ENCODE results near the gene TRIM46. TPM values are rescaled to one million over a fixed set of nuclear protein-coding genes. Genes with fewer than 3 reads are reported as not detected.

TRIM46 gene
- total and polyA plus RNA-seq, 9 of the 15 experiments (the other 6 are each of a cell fraction or from before 2014, with no cell fraction given): 0.05 to 0.60 (median 0.16) TPM; not detected in 3

DNA sequence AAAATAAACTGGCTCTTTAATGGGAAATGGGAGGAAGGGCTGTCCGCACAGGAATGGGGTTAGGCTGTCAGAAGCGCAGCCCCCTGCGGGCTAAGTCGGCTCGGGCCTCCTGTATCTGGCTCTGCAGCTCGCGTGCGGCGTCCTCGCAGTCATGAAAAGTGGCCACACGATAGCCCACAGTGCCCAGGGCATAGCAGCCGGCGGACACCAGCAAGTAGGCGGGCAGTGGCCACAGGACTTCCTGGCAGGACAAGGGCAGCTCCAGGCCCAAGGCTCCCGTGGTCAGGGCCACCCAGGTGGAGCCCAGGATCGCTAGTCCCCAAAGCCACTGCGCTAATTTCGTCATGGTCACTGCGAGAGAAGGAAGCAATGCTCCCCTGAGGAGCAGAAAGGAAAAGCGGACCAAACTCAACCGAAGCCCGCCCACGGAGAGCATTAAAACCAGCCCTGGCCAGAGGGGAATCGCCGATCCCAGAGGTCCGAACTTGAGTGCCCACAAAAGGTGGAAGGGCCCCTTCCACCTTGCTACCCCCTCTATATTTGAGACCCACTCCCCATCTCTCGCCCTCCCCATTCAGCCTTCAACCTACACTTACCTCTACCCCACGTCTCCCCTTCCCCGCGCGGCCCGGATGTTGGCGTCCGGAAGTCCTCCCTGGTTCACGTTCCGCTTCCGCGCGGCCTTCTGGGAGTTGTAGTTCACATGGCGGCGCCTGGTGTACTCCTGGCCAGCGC lies 33.6 kb upstream of the TRIM46 start, which contains the start of gene DPM3 (continued):
- TF ChIP-seq ZNF764 (CRISPR knock-in tag; IDR thresholded peaks at IDR 0.05; ENCODE audit: low read depth) (no peak), ZNF551 (CRISPR knock-in tag; IDR thresholded peaks at IDR 0.05) (no peak)

DNA sequence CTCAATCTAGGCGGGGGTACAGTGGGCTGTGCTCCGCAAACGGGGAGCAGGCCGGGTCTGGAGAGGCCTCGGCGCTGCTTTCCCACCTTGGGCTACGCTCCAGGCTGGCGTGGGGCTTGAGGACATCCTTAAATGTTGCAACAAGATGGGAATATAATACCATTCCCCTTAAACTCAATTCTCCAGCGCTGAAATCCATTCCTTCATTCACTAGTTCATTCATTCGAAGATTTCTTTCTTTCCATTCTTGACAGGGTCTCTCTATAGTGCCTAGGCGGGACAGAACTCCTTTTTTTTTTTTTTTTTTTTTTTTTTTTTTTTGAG lies 33.1 kb upstream of the TRIM46 start:
- Histone ChIP-seq H3K36me3 (ENCODE audit: control insufficient read depth, insufficient read depth, low read length) (peaks cover 23% of the 10 kb centered on the region), H3K79me2 (ENCODE audit: control insufficient read depth, insufficient read depth, low read length) (peaks cover 43% of the 10 kb centered on the region), H2AFZ (ENCODE audit: low read depth, low read length) (peak overlapping the region; percentile 93), H3K4me1 (replicated peaks in 1 of 2; ENCODE audit: control insufficient read depth in 2 of 2, insufficient read depth in 2 of 2, low read length in 2 of 2) (peaks cover 24 to 44% of the 10 kb centered on the region in 2 experiments), H3K4me2 (ENCODE audit: insufficient read depth, low read length) (peak overlapping the region; percentile 93), H3K9ac (ENCODE audit: insufficient read depth in 1 of 2, low read depth in 2 of 2, low read length in 2 of 2) (peak overlapping the region; percentile 93 to 100), H3K27ac (ENCODE audit: extremely low read depth, low read depth, low read length) (peak overlapping the region; percentile 95), H3K9me1 (ENCODE audit: control insufficient read depth, insufficient read depth, low read length) (no peaks in the 10 kb centered on the region), H3K9me3 (replicated peaks; ENCODE audit: control insufficient read depth, insufficient read depth, low read depth, low read length) (peaks cover 7% of the 10 kb centered on the region; the same call in 1 of the 2 replicates), H3K4me3 (peak overlapping the region; percentile 79), H3K27me3 (ENCODE audit: control insufficient read depth in 2 of 2, insufficient read depth in 2 of 2, low read length in 2 of 2) (no peaks in the 10 kb centered on the region), H4K20me1 (replicated peaks; ENCODE audit: control insufficient read depth, insufficient read depth, low read length) (no peaks in the 10 kb centered on the region)
- DNase-seq (ENCODE audit: extremely low read depth in 1 of 4, low spot score in 3 of 4) (no peak), ATAC-seq (no peak), FAIRE-seq (no peak)
- in situ Hi-C loops (cut with MboI) (no loop called here), intact Hi-C loops (cut with micrococcal nuclease) (loop anchor here (2.0 kb wide), 1 partner anchor 46 kb away; no protein-coding TSS in a partner anchor)
- 9% methylated on average over 11 of the region's 11 CpGs for WGBS (ENCODE audit: insufficient coverage, low coverage, missing lambda C conversion rate)
- no TSS peak for BruUV-seq (replicated peaks)
- no peak for TF ChIP-seq MTA1 (IDR thresholded peaks at IDR 0.05; ENCODE audit: borderline replicate concordance)
- 0 out of 2 replicates have a peak, but pooled peaks have one; percentile 28 for TF ChIP-seq ZNF57 (CRISPR knock-in tag; IDR thresholded peaks at IDR 0.05)
- TF ChIP-seq ATF1 (CRISPR knock-in tag; IDR thresholded peaks at IDR 0.05): no peak
- TF ChIP-seq ATF1 (tag; IDR thresholded peaks at IDR 0.05): 0 out of 2 replicates have a peak, but pooled peaks have one; percentile 3
- no peak for TF ChIP-seq SRSF9 (IDR thresholded peaks at IDR 0.05; ENCODE audit: borderline replicate concordance, low read depth, low read length)
- TF ChIP-seq, protein P1, sequence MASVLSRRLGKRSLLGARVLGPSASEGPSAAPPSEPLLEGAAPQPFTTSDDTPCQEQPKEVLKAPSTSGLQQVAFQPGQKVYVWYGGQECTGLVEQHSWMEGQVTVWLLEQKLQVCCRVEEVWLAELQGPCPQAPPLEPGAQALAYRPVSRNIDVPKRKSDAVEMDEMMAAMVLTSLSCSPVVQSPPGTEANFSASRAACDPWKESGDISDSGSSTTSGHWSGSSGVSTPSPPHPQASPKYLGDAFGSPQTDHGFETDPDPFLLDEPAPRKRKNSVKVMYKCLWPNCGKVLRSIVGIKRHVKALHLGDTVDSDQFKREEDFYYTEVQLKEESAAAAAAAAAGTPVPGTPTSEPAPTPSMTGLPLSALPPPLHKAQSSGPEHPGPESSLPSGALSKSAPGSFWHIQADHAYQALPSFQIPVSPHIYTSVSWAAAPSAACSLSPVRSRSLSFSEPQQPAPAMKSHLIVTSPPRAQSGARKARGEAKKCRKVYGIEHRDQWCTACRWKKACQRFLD (CRISPR knock-in tag; IDR thresholded peaks at IDR 0.05): peak; percentile 26; the same call in 1 of the 2 replicates
- TF ChIP-seq MCM7 (IDR thresholded peaks at IDR 0.05): no peak
- TF ChIP-seq DIDO1 (tag; IDR thresholded peaks at IDR 0.05; ENCODE audit: low read depth): 0 out of 2 replicates have a peak, but pooled peaks have one; percentile 1
- peak; percentile 84 for TF ChIP-seq ZNF24 (IDR thresholded peaks at IDR 0.05)
- 0 out of 4 replicates have a peak, but pooled peaks of 1 of the 2 experiments have one; percentile 1 for TF ChIP-seq MAZ (CRISPR knock-in tag; conservative IDR thresholded peaks at IDR 0.05 in 1 of 2, IDR thresholded peaks at IDR 0.05 in 1 of 2)
- CTCF ChIA-PET (ENCODE audit: low intra/inter-chr PET ratio): no interaction called here
- POLR2A ChIA-PET: interaction anchor here (0.5 to 1.5 kb wide), 3 partner anchors 9 to 158 kb away, joined by 3 to 4 read pairs (median 3); no protein-coding TSS in a partner anchor
